ENCODE data around the gene GOLGB1.
"Not testable (repeated sequence)": the region's sequence is repeated elsewhere in the genome, so short reads cannot be mapped to it uniquely, and the experiment has no call there.

Gene GOLGB1

GRCh38 chr3:121793078-121793477 is 43.5 kb upstream of the GOLGB1 start:
- Histone ChIP-seq H4K20me1 (ENCODE audit: insufficient read depth, low read length, poor library complexity, severe bottlenecking) (no peaks in the 10 kb centered on the region), H3K4me2 (ENCODE audit: low read depth, low read length, poor library complexity, severe bottlenecking) (no peak overlapping the region), H2AFZ (ENCODE audit: low read length) (no peak overlapping the region), H3K4me3 (ENCODE audit: low read length, poor library complexity, severe bottlenecking) (no peak overlapping the region), H3K79me2 (ENCODE audit: insufficient read depth, low read length) (no peaks in the 10 kb centered on the region), H3K9ac (ENCODE audit: low read depth, low read length, poor library complexity, severe bottlenecking) (no peak overlapping the region), H3F3A (ENCODE audit: low read depth) (no peaks in the 10 kb centered on the region), H3K36me3 (ENCODE audit: insufficient read depth, low read length) (peaks cover 63% of the 10 kb centered on the region), H3K4me1 (ENCODE audit: insufficient read depth, low read length, poor library complexity, severe bottlenecking) (no peaks in the 10 kb centered on the region), H3K9me3 (ENCODE audit: insufficient read depth, low read depth, low read length) (no peaks in the 10 kb centered on the region), H3K27me3 (ENCODE audit: insufficient read depth, low read length, poor library complexity, severe bottlenecking) (no peaks in the 10 kb centered on the region), H3K9me2 (replicated peaks; ENCODE audit: low read depth, low read length) (no peaks in the 10 kb centered on the region)
- no peak for TF ChIP-seq CTCF (conservative IDR thresholded peaks at IDR 0.05; ENCODE audit: low read length)
- no peak for TF ChIP-seq EZH2phosphoT487 (IDR thresholded peaks at IDR 0.05; ENCODE audit: borderline replicate concordance)

DNA sequence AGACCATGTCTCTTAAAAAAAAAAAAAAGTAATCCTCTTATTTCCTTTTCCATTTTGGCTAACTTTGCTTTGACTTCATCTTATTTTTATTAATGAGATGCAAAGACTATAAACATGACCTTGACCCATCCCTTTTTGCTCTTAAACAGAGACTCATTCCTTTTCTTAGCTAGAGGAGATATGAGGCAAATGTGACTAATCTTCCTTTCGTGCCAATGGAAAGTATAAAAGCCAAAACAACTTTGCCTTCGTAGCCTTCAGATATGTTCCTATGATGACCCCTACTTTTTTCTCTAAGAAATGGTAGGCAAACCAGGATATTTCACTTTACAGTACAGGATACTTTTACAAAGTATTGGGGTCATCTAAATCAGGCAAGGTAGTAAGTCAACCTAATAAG is 36.9 kb upstream of the GOLGB1 start:
- H3K4me2 ChIP-seq (ENCODE audit: low read depth, low read length, poor library complexity, severe bottlenecking): no peak overlapping the region
- H3K4me3 ChIP-seq (ENCODE audit: low read length, poor library complexity, severe bottlenecking): no peak overlapping the region

GRCh38 chr3:121782784-121783183 is 33.2 kb upstream of the GOLGB1 start:
- not testable (repeated sequence) for H3F3A ChIP-seq (ENCODE audit: low read depth); H3K9ac ChIP-seq (ENCODE audit: low read depth, low read length, poor library complexity, severe bottlenecking); H2AFZ ChIP-seq (ENCODE audit: low read length); H3K4me2 ChIP-seq (ENCODE audit: low read depth, low read length, poor library complexity, severe bottlenecking); H4K20me1 ChIP-seq (ENCODE audit: insufficient read depth, low read length, poor library complexity, severe bottlenecking); H3K27me3 ChIP-seq (ENCODE audit: insufficient read depth, low read length, poor library complexity, severe bottlenecking); H3K9me2 ChIP-seq (replicated peaks; ENCODE audit: low read depth, low read length); H3K4me3 ChIP-seq (ENCODE audit: low read length, poor library complexity, severe bottlenecking); H3K9me3 ChIP-seq (ENCODE audit: insufficient read depth, low read depth, low read length); H3K4me1 ChIP-seq (ENCODE audit: insufficient read depth, low read length, poor library complexity, severe bottlenecking); H3K79me2 ChIP-seq (ENCODE audit: insufficient read depth, low read length)
- peaks cover 72% of the 10 kb centered on the region for H3K36me3 ChIP-seq (ENCODE audit: insufficient read depth, low read length)

More for the DNA sequence above, 36.9 kb upstream of the GOLGB1 start:
- Histone ChIP-seq H3K4me1 (ENCODE audit: insufficient read depth, low read length, poor library complexity, severe bottlenecking) (no peaks in the 10 kb centered on the region), H3K79me2 (ENCODE audit: insufficient read depth, low read length) (no peaks in the 10 kb centered on the region), H3K9me2 (replicated peaks; ENCODE audit: low read depth, low read length) (no peaks in the 10 kb centered on the region), H2AFZ (ENCODE audit: low read length) (no peak overlapping the region), H3K9me3 (ENCODE audit: insufficient read depth, low read depth, low read length) (no peaks in the 10 kb centered on the region), H3K27me3 (ENCODE audit: insufficient read depth, low read length, poor library complexity, severe bottlenecking) (no peaks in the 10 kb centered on the region), H3K36me3 (ENCODE audit: insufficient read depth, low read length) (peaks cover 68% of the 10 kb centered on the region), H3F3A (ENCODE audit: low read depth) (no peaks in the 10 kb centered on the region), H3K9ac (ENCODE audit: low read depth, low read length, poor library complexity, severe bottlenecking) (no peak overlapping the region), H4K20me1 (ENCODE audit: insufficient read depth, low read length, poor library complexity, severe bottlenecking) (no peaks in the 10 kb centered on the region)
- no peak for TF ChIP-seq EZH2phosphoT487 (IDR thresholded peaks at IDR 0.05; ENCODE audit: borderline replicate concordance)
- TF ChIP-seq CTCF (conservative IDR thresholded peaks at IDR 0.05; ENCODE audit: low read length): no peak

- Histone ChIP-seq H3K27me3 (ENCODE audit: insufficient read depth, low read length, poor library complexity, severe bottlenecking) (no peaks in the 10 kb centered on the region), H3K4me3 (ENCODE audit: low read length, poor library complexity, severe bottlenecking) (no peak overlapping the region), H3K9ac (ENCODE audit: low read depth, low read length, poor library complexity, severe bottlenecking) (no peak overlapping the region), H2AFZ (ENCODE audit: low read length) (no peak overlapping the region), H3F3A (ENCODE audit: low read depth) (no peaks in the 10 kb centered on the region), H3K4me1 (ENCODE audit: insufficient read depth, low read length, poor library complexity, severe bottlenecking) (no peaks in the 10 kb centered on the region), H4K20me1 (ENCODE audit: insufficient read depth, low read length, poor library complexity, severe bottlenecking) (no peaks in the 10 kb centered on the region), H3K9me2 (replicated peaks; ENCODE audit: low read depth, low read length) (no peaks in the 10 kb centered on the region), H3K9me3 (ENCODE audit: insufficient read depth, low read depth, low read length) (no peaks in the 10 kb centered on the region), H3K79me2 (ENCODE audit: insufficient read depth, low read length) (no peaks in the 10 kb centered on the region), H3K4me2 (ENCODE audit: low read depth, low read length, poor library complexity, severe bottlenecking) (no peak overlapping the region), H3K36me3 (ENCODE audit: insufficient read depth, low read length) (peaks cover 74% of the 10 kb centered on the region)
- TF ChIP-seq EZH2phosphoT487 (IDR thresholded peaks at IDR 0.05; ENCODE audit: borderline replicate concordance) (no peak), CTCF (conservative IDR thresholded peaks at IDR 0.05; ENCODE audit: low read length) (no peak)
Observed at GRCh38 chr3:121781611-121782010, 32.1 kb upstream of the GOLGB1 start.

- not testable (repeated sequence) for H3F3A ChIP-seq (ENCODE audit: low read depth); H3K4me3 ChIP-seq (ENCODE audit: low read length, poor library complexity, severe bottlenecking); H3K79me2 ChIP-seq (ENCODE audit: insufficient read depth, low read length); H3K9me2 ChIP-seq (replicated peaks; ENCODE audit: low read depth, low read length); H2AFZ ChIP-seq (ENCODE audit: low read length); H4K20me1 ChIP-seq (ENCODE audit: insufficient read depth, low read length, poor library complexity, severe bottlenecking); H3K4me1 ChIP-seq (ENCODE audit: insufficient read depth, low read length, poor library complexity, severe bottlenecking); H3K9ac ChIP-seq (ENCODE audit: low read depth, low read length, poor library complexity, severe bottlenecking); H3K27me3 ChIP-seq (ENCODE audit: insufficient read depth, low read length, poor library complexity, severe bottlenecking); H3K9me3 ChIP-seq (ENCODE audit: insufficient read depth, low read depth, low read length); H3K4me2 ChIP-seq (ENCODE audit: low read depth, low read length, poor library complexity, severe bottlenecking)
- H3K36me3 ChIP-seq (ENCODE audit: insufficient read depth, low read length): peaks cover 88% of the 10 kb centered on the region
Observed at GRCh38 chr3:121775095-121775494, 25.6 kb upstream of the GOLGB1 start.

Measured in Loucy (cell line).